B cell (primary cell): Measurements from ENCODE around the gene PRRC2B.

Experiments used
- EZH2 ChIP-seq: IDR thresholded peaks from 2 replicates; pipeline ENCODE4 v1.6.1; 2012; ENCODE audit warnings: borderline replicate concordance, low read depth, mild to moderate bottlenecking, moderate library complexity, low read length; ENCODE audit not compliant: insufficient read depth, poor library complexity, severe bottlenecking
- TF ChIP-seq, protein P1 (sequence below): fragments of 200-600 bp; IDR thresholded peaks from one replicate; pipeline ENCODE4 v1.8.0; 2022; ENCODE audit warnings: antibody characterized with exemption, mild to moderate bottlenecking

- TF ChIP-seq, protein P1, sequence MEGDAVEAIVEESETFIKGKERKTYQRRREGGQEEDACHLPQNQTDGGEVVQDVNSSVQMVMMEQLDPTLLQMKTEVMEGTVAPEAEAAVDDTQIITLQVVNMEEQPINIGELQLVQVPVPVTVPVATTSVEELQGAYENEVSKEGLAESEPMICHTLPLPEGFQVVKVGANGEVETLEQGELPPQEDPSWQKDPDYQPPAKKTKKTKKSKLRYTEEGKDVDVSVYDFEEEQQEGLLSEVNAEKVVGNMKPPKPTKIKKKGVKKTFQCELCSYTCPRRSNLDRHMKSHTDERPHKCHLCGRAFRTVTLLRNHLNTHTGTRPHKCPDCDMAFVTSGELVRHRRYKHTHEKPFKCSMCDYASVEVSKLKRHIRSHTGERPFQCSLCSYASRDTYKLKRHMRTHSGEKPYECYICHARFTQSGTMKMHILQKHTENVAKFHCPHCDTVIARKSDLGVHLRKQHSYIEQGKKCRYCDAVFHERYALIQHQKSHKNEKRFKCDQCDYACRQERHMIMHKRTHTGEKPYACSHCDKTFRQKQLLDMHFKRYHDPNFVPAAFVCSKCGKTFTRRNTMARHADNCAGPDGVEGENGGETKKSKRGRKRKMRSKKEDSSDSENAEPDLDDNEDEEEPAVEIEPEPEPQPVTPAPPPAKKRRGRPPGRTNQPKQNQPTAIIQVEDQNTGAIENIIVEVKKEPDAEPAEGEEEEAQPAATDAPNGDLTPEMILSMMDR, result no peak
- TF ChIP-seq EZH2, result no peak
Observed at GRCh38 chr9:131447148-131447547, 53.3 kb downstream of the PRRC2B start.
